HepG2 (cell line): ENCODE data around the gene ABCB4. TPM values are rescaled to one million over a fixed set of nuclear protein-coding genes. Genes with fewer than 3 reads are reported as not detected.

Experiments
- AFF4 ChIP-seq: sonication (generic); formaldehyde crosslinking; IDR thresholded peaks from 2 replicates; pipeline ENCODE4 v1.4.0; 2020; ENCODE audit warnings: missing genetic modification reagents
- CHD4 ChIP-seq: fragments of 200-600 bp; sonication (generic); IDR thresholded peaks from 2 replicates; pipeline ENCODE4 v1.7.0; 2017; ENCODE audit warnings: mild to moderate bottlenecking, low read length, borderline replicate concordance
- DMAP1 ChIP-seq: IDR thresholded peaks from 2 replicates; pipeline ENCODE4 v1.6.1; 2016
- EEA1 ChIP-seq: sonication (generic); formaldehyde crosslinking; IDR thresholded peaks from 2 replicates; pipeline ENCODE4 v1.5.1; 2020; ENCODE audit warnings: mild to moderate bottlenecking, missing genetic modification reagents, borderline replicate concordance
- GATAD2A ChIP-seq: IDR thresholded peaks from 2 replicates; pipeline ENCODE4 v1.6.1; 2016
- HNRNPUL1 ChIP-seq: fragments of 200-400 bp; formaldehyde crosslinking; IDR thresholded peaks from 2 replicates; pipeline ENCODE4 v1.6.1; 2017; ENCODE audit warnings: low read depth, mild to moderate bottlenecking, low read length, moderate library complexity
- KAT7 ChIP-seq: IDR thresholded peaks from 2 replicates; pipeline ENCODE4 v1.6.1; 2018; ENCODE audit warnings: borderline replicate concordance, missing compliant biosample characterization
- POLR2AphosphoS5 ChIP-seq: IDR thresholded peaks from 2 replicates; pipeline ENCODE4 v1.6.1; 2012; ENCODE audit warnings: low read depth, low read length
- POLR2G ChIP-seq: fragments of 200-400 bp; formaldehyde crosslinking; IDR thresholded peaks from 2 replicates; pipeline ENCODE4 v1.6.1; 2018; ENCODE audit warnings: mild to moderate bottlenecking, low read depth, low read length, moderate library complexity
- RFX3 ChIP-seq: IDR thresholded peaks from 2 replicates; pipeline ENCODE4 v1.6.1; 2016; ENCODE audit warnings: missing biosample characterization, missing genetic modification reagents
- SP5 ChIP-seq: IDR thresholded peaks from 2 replicates; pipeline ENCODE4 v1.6.1; 2016; ENCODE audit warnings: low read depth, borderline replicate concordance
- ZBTB3 ChIP-seq: sonication (generic); formaldehyde crosslinking; IDR thresholded peaks from 2 replicates; pipeline ENCODE4 v1.4.0; 2020; ENCODE audit warnings: low read depth, mild to moderate bottlenecking, moderate library complexity, missing genetic modification reagents, borderline replicate concordance
- ZBTB39 ChIP-seq: sonication (generic); formaldehyde crosslinking; IDR thresholded peaks from 2 replicates; pipeline ENCODE4 v1.5.0; 2020; ENCODE audit warnings: missing genetic modification reagents
- ZHX1 ChIP-seq: sonication (generic); formaldehyde crosslinking; IDR thresholded peaks from 2 replicates; pipeline ENCODE4 v1.8.1; 2022; ENCODE audit warnings: low read depth, mild to moderate bottlenecking, missing genetic modification reagents
- ZNF260 ChIP-seq: sonication (generic); formaldehyde crosslinking; IDR thresholded peaks from 2 replicates; pipeline ENCODE4 v1.4.0; 2020; ENCODE audit warnings: missing genetic modification reagents, low read depth, mild to moderate bottlenecking, borderline replicate concordance
- ZNF431 ChIP-seq: sonication (generic); formaldehyde crosslinking; IDR thresholded peaks from 2 replicates; pipeline ENCODE4 v1.9.0; 2022; ENCODE audit warnings: missing genetic modification reagents, low read depth, mild to moderate bottlenecking, borderline replicate concordance
- ZNF468 ChIP-seq: sonication (generic); formaldehyde crosslinking; IDR thresholded peaks from 2 replicates; pipeline ENCODE4 v1.8.0; 2022; ENCODE audit warnings: mild to moderate bottlenecking, moderate library complexity, missing genetic modification reagents
- ZNF570 ChIP-seq: sonication (generic); formaldehyde crosslinking; IDR thresholded peaks from 2 replicates; pipeline ENCODE4 v1.4.0; 2020; ENCODE audit warnings: mild to moderate bottlenecking, missing genetic modification reagents, borderline replicate concordance
- ZNF644 ChIP-seq: IDR thresholded peaks from 2 replicates; pipeline ENCODE4 v1.6.1; 2016; ENCODE audit warnings: low read depth
- ZNF792 ChIP-seq: IDR thresholded peaks from 2 replicates; pipeline ENCODE4 v1.6.1; 2016
- polyA plus RNA-seq, 8 experiments: library from polyadenylated mRNA; depleted of rRNA in 3 of 8; stranded (reverse) in 7 of 8; unstranded in 1 of 8; fragments of >200 nt; fragmentation: Illumina TruSeq in 4 of 8; extraction: Trizol in 4 of 8; gene quantifications; 2 replicates each; pipeline versions ENCODE4 v1.2.1 to v1.2.3, GENCODE V29; 2011 to 2016; ENCODE audit warnings: low read depth in 4 of 8, missing spikeins in 1 of 8, mixed read lengths in 1 of 8; ENCODE audit not compliant: insufficient read depth in 1 of 8
- total RNA-seq, 5 experiments: library from RNA; depleted of rRNA; stranded (reverse); fragments of >200 nt; fragmentation: Illumina TruSeq; extraction: Trizol; gene quantifications; 2 replicates each; pipeline ENCODE4 v1.2.3, GENCODE V29; 2016; ENCODE audit warnings: low read depth in 1 of 5
- TF ChIP-seq, protein P1 (sequence below): sonication (generic); formaldehyde crosslinking; IDR thresholded peaks from 2 replicates; pipeline ENCODE4 v1.4.0; 2020; ENCODE audit warnings: mild to moderate bottlenecking, missing genetic modification reagents

Gene ABCB4
- total and polyA plus RNA-seq, 2 of the 13 experiments (the other 11 are each of a cell fraction or from before 2014, with no cell fraction given): 18.0 to 32.4 TPM

- TF ChIP-seq ZHX1 (CRISPR knock-in tag): 0 out of 2 replicates have a peak, but pooled peaks have one; percentile 44
- TF ChIP-seq DMAP1 (CRISPR knock-in tag): peak; percentile 43; the same call in 1 of the 2 replicates
- 0 out of 2 replicates have a peak, but pooled peaks have one; percentile 57 for TF ChIP-seq ZBTB39 (CRISPR knock-in tag)
- no peak for TF ChIP-seq AFF4 (CRISPR knock-in tag)
- no peak for TF ChIP-seq ZNF644
- peak; percentile 73; the same call in 1 of the 2 replicates for TF ChIP-seq EEA1 (CRISPR knock-in tag)
- peak; percentile 76 for TF ChIP-seq POLR2G
- TF ChIP-seq SP5: 0 out of 2 replicates have a peak, but pooled peaks have one; percentile 14
- TF ChIP-seq ZNF570 (CRISPR knock-in tag): no peak
- TF ChIP-seq ZNF792 (CRISPR knock-in tag): 0 out of 2 replicates have a peak, but pooled peaks have one; percentile 36
- TF ChIP-seq ZNF260 (CRISPR knock-in tag): no peak
- peak; percentile 53; the same call in 1 of the 2 replicates for TF ChIP-seq KAT7 (CRISPR knock-in tag)
- TF ChIP-seq ZNF468 (CRISPR knock-in tag): no peak
- peak; percentile 91 for TF ChIP-seq ZNF431
- no peak for TF ChIP-seq GATAD2A
- TF ChIP-seq RFX3 (CRISPR knock-in tag): no peak
- TF ChIP-seq, protein P1, sequence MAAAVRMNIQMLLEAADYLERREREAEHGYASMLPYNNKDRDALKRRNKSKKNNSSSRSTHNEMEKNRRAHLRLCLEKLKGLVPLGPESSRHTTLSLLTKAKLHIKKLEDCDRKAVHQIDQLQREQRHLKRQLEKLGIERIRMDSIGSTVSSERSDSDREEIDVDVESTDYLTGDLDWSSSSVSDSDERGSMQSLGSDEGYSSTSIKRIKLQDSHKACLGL (CRISPR knock-in tag): peak; percentile 50; the same call in 1 of the 2 replicates
- TF ChIP-seq POLR2AphosphoS5: 0 out of 2 replicates have a peak, but pooled peaks have one; percentile 44
- TF ChIP-seq HNRNPUL1: no peak
- TF ChIP-seq ZBTB3: no peak
- TF ChIP-seq CHD4: no peak
Observed at GRCh38 chr7:87475359-87476178, at the start of gene ABCB4 (continued).
